G401.6 (cell line): ENCODE measurements around the gene POLR2F.
"Not testable (repeated sequence)": the region's sequence is repeated elsewhere in the genome, so short reads cannot be mapped to it uniquely, and the experiment has no call there.

ENCODE experiments used
- FAIRE-seq: peaks from 2 replicates; lab custom pipeline; 2012; peaks lifted over from hg19 to GRCh38; lab: Jason Lieb, UNC

The POLR2F gene

GRCh38 chr22:37925767-37926166, 27.7 kb upstream of the POLR2F start:
- FAIRE-seq: no peak

GRCh38 chr22:37926358-37926757, 27.1 kb upstream of the POLR2F start:
- no peak for FAIRE-seq

GRCh38 chr22:37926771-37927636, 26.5 kb upstream of the POLR2F start:
- FAIRE-seq: no peak

- FAIRE-seq: no peak
Observed at GRCh38 chr22:37927637-37927936, 25.9 kb upstream of the POLR2F start.

- FAIRE-seq: no peak
Observed at GRCh38 chr22:37929390-37929789, 24.1 kb upstream of the POLR2F start.

GRCh38 chr22:37930270-37930951, 23.1 kb upstream of the POLR2F start:
- FAIRE-seq: no peak

GRCh38 chr22:37930952-37931440, 22.5 kb upstream of the POLR2F start:
- no peak for FAIRE-seq

GRCh38 chr22:37931893-37932389, 21.6 kb upstream of the POLR2F start:
- no peak for FAIRE-seq

GRCh38 chr22:37932401-37932800, 21.1 kb upstream of the POLR2F start:
- no peak for FAIRE-seq

- FAIRE-seq: no peak
Observed at GRCh38 chr22:37932821-37933578, 20.5 kb upstream of the POLR2F start.

- peak; percentile 94 for FAIRE-seq
Observed at GRCh38 chr22:37933711-37934376, 19.7 kb upstream of the POLR2F start.

- no peak for FAIRE-seq
Observed at GRCh38 chr22:37940698-37941376, 12.7 kb upstream of the POLR2F start.

GRCh38 chr22:37942133-37942532, 11.4 kb upstream of the POLR2F start:
- FAIRE-seq: no peak

- FAIRE-seq: no peak
Observed at GRCh38 chr22:37943136-37943824, 10.2 kb upstream of the POLR2F start.

- no peak for FAIRE-seq
Observed at GRCh38 chr22:37943825-37944198, 9.7 kb upstream of the POLR2F start.

- not testable (repeated sequence) for FAIRE-seq
Observed at GRCh38 chr22:37944423-37944822, 9.1 kb upstream of the POLR2F start.

GRCh38 chr22:37947142-37947795, 6.2 kb upstream of the POLR2F start:
- not testable (repeated sequence) for FAIRE-seq

- no peak for FAIRE-seq
Observed at GRCh38 chr22:37951305-37951704, 2.2 kb upstream of the POLR2F start.

- not testable (repeated sequence) for FAIRE-seq
Observed at GRCh38 chr22:37952629-37953028, 870 bp upstream of the POLR2F start.

- FAIRE-seq: no peak
Observed at GRCh38 chr22:37953062-37953436, 450 bp upstream of the POLR2F start.
